ENCODE data around the gene RHOG. TPM values are rescaled to one million over a fixed set of nuclear protein-coding genes. Genes with fewer than 3 reads are reported as not detected.
A peak's percentile ranks its signal among the peaks of the same experiment; 100 is the strongest.

RHOG gene
- total and polyA plus RNA-seq, 9 of the 15 experiments (the other 6 are each of a cell fraction or from before 2014, with no cell fraction given), result 22.6 to 162 (median 80.3) TPM

DNA sequence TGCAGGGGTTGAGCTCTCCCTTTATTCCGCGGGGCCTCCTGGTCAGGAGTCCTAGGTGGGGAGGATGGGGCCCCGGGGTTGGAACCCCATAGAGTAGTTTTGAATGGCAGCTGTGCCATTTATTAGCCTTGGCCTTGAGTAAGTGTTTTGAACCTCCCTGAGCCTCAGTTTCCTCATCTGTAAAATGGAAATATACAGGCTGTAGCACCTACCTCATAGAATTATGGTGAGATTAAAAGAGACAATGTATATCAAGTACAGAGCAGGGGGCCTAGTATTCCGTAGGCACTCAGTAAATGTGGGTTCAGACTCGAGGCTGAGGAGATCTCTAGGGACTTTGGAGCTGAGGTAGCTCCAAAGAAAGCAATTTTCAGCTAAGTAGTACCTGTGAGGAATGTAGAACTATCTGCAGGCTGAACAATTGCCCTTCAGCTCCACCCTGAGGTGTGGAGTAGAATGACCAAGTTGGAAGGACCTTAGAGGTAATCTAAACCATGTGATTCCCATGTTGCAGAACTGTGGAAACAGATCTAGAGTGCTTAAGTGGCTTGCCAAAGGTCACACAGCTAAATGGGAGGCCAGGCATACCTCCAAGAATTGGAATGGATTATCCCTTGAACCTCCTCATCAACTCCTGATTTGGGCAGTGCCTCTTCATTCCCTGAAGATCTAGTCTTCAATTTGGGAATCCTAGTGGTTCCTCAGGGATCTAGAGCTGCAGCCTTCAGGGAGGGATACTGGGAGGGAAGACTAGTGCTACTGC, 31.7 kb downstream of the RHOG start (continued):
- peak; percentile 88 for TF ChIP-seq RBM25 (IDR thresholded peaks at IDR 0.05; ENCODE audit: low read depth, low read length, severe bottlenecking)
- TF ChIP-seq CHAMP1 (IDR thresholded peaks at IDR 0.05), result 0 out of 2 replicates have a peak, but pooled peaks have one; percentile 21
- TF ChIP-seq ZNF124 (CRISPR knock-in tag; IDR thresholded peaks at IDR 0.05), result no peak
- TF ChIP-seq TEAD1 (CRISPR knock-in tag; IDR thresholded peaks at IDR 0.05), result peak in 1 of 2 experiments; percentile 54; a peak in 1 of 4 replicates
- peak; percentile 41; the same call in 1 of the 2 replicates for TF ChIP-seq SMC3 (conservative IDR thresholded peaks at IDR 0.05; ENCODE audit: insufficient read depth, low read depth, low read length)
- no peak for TF ChIP-seq HINFP (tag; conservative IDR thresholded peaks at IDR 0.05; ENCODE audit: low read depth)
- 0 out of 2 replicates have a peak, but pooled peaks have one; percentile 47 for TF ChIP-seq ADNP (tag; IDR thresholded peaks at IDR 0.05)
- no peak for TF ChIP-seq FOXJ3 (CRISPR knock-in tag; IDR thresholded peaks at IDR 0.05)
- TF ChIP-seq NFE2 (IDR thresholded peaks at IDR 0.05; ENCODE audit: low read depth), result no peak
- TF ChIP-seq ZNF324 (CRISPR knock-in tag; IDR thresholded peaks at IDR 0.05), result no peak
- peak; percentile 2 for TF ChIP-seq TBP (optimal IDR thresholded peaks at IDR 0.05; ENCODE audit: low read depth, low read length)
- TF ChIP-seq, protein P1, sequence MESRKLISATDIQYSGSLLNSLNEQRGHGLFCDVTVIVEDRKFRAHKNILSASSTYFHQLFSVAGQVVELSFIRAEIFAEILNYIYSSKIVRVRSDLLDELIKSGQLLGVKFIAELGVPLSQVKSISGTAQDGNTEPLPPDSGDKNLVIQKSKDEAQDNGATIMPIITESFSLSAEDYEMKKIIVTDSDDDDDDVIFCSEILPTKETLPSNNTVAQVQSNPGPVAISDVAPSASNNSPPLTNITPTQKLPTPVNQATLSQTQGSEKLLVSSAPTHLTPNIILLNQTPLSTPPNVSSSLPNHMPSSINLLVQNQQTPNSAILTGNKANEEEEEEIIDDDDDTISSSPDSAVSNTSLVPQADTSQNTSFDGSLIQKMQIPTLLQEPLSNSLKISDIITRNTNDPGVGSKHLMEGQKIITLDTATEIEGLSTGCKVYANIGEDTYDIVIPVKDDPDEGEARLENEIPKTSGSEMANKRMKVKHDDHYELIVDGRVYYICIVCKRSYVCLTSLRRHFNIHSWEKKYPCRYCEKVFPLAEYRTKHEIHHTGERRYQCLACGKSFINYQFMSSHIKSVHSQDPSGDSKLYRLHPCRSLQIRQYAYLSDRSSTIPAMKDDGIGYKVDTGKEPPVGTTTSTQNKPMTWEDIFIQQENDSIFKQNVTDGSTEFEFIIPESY (CRISPR knock-in tag; IDR thresholded peaks at IDR 0.05), result 0 out of 2 replicates have a peak, but pooled peaks have one; percentile 40
- no peak for TF ChIP-seq MAFK (IDR thresholded peaks at IDR 0.05; ENCODE audit: low read length)
- TF ChIP-seq ARID2 (IDR thresholded peaks at IDR 0.05), result peak; percentile 59; the same call in 1 of the 2 replicates
- peak; percentile 74 for TF ChIP-seq ZEB2 (IDR thresholded peaks at IDR 0.05)
- no peak for TF ChIP-seq PHF8 (IDR thresholded peaks at IDR 0.05; ENCODE audit: borderline replicate concordance, low read length)
- peak; percentile 35; the same call in 1 of the 2 replicates for TF ChIP-seq ESRRA (IDR thresholded peaks at IDR 0.05; ENCODE audit: borderline replicate concordance, low read depth)
- TF ChIP-seq EP400 (IDR thresholded peaks at IDR 0.05), result peak; percentile 22; the same call in 1 of the 2 replicates
- peak; percentile 84 for TF ChIP-seq BCOR (IDR thresholded peaks at IDR 0.05)
- TF ChIP-seq CHD4 (IDR thresholded peaks at IDR 0.05; ENCODE audit: insufficient read depth, insufficient replicate concordance, low read depth, low read length, poor library complexity, severe bottlenecking), result peak; percentile 23
- TF ChIP-seq TOE1 (IDR thresholded peaks at IDR 0.05; ENCODE audit: borderline replicate concordance), result no peak
- TF ChIP-seq TOE1 (CRISPR knock-in tag; IDR thresholded peaks at IDR 0.05; ENCODE audit: borderline replicate concordance, low read depth), result peak; percentile 62; the same call in 1 of the 2 replicates

Measured in K562 (cell line).